ENCODE measurements around the gene MRGPRE. TPM values are rescaled to one million over a fixed set of nuclear protein-coding genes. Genes with fewer than 3 reads are reported as not detected.

MRGPRE gene
- total and polyA plus RNA-seq, 12 donors, result 0.21 to 2.5 (median 0.51) TPM; not detected in 3

DNA sequence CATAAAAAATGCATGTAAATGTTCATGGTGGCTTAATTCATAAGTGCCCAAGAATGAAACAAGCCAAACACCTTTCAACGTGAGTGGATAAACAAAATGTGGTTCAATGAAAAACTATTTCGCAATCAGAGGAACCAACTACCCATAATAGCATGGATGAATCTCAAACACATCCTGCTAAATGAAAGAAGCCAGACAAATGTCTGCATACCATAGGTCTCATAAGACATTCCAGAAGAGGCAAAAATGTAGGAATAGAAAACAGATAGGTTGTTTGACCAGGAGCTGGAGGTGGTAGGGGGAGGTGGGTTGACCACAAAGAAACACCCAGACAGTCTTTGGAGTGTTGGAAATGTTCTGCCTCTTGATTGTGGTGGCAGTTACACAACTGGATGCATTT is 53.9 kb downstream of the MRGPRE start:
- H3K4me1 ChIP-seq, result no peaks in the 10 kb centered on the region
- H3K9me3 ChIP-seq, result peaks cover 0 to 17% (median 13%) of the 10 kb centered on the region in 11 donors
- TF ChIP-seq, protein P1, sequence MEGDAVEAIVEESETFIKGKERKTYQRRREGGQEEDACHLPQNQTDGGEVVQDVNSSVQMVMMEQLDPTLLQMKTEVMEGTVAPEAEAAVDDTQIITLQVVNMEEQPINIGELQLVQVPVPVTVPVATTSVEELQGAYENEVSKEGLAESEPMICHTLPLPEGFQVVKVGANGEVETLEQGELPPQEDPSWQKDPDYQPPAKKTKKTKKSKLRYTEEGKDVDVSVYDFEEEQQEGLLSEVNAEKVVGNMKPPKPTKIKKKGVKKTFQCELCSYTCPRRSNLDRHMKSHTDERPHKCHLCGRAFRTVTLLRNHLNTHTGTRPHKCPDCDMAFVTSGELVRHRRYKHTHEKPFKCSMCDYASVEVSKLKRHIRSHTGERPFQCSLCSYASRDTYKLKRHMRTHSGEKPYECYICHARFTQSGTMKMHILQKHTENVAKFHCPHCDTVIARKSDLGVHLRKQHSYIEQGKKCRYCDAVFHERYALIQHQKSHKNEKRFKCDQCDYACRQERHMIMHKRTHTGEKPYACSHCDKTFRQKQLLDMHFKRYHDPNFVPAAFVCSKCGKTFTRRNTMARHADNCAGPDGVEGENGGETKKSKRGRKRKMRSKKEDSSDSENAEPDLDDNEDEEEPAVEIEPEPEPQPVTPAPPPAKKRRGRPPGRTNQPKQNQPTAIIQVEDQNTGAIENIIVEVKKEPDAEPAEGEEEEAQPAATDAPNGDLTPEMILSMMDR (IDR thresholded peaks at IDR 0.05), result no peak
- WGBS, 2 donors, result 67 to 70% methylated on average over 2 of the region's 2 CpGs
- H3K36me3 ChIP-seq, result no peaks in the 10 kb centered on the region
- H3K27me3 ChIP-seq, result peaks cover 0 to 4% (median 0%) of the 10 kb centered on the region in 7 donors
- H3K27ac ChIP-seq, result no peak overlapping the region
- intact Hi-C loops (cut with DNase I), result no loop called here
- DNase-seq (no peak), ATAC-seq (no peak)
- H3K4me3 ChIP-seq, result no peak overlapping the region

DNA sequence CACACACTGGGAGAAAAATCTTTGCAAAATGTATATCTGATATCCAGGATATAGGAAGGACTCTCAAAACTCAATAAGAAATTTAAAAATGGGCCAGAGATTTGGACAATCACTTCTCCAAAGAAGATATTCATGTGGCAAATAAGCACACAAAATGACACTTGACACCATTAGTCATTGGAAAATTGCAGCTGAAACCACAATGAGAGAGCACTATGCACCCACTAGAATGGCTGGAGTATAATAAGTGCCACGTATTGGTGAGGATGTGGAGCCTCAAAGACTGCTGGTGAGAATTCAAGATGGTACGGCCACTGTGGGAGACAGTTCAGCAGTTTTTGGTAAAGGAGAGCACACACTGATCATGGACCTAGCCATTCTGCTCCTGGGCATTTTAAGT is 54.3 kb downstream of the MRGPRE start:
- DNase-seq (no peak), ATAC-seq (no peak)
- Histone ChIP-seq H3K36me3 (no peaks in the 10 kb centered on the region), H3K4me3 (no peak overlapping the region), H3K27me3 (peaks cover 0 to 4% (median 0%) of the 10 kb centered on the region in 7 donors), H3K4me1 (no peaks in the 10 kb centered on the region), H3K27ac (no peak overlapping the region), H3K9me3 (peaks cover 0 to 17% (median 13%) of the 10 kb centered on the region in 11 donors)
- WGBS, 2 donors, result 82 to 84% methylated on average over 2 of the region's 2 CpGs
- intact Hi-C loops (cut with DNase I), result no loop called here
- TF ChIP-seq, protein P1 (IDR thresholded peaks at IDR 0.05), result no peak

Other genes with a start within 250 kb of the MRGPRE start
- gene NAP1L4, start 240.1 kb downstream of the MRGPRE start, total RNA-seq, result 100 to 1,000 TPM; 167 to 233 (median 191) TPM
- gene NAP1L4, start 240.1 kb downstream of the MRGPRE start, polyA plus RNA-seq, result 100 to 1,000 TPM in 1 of 2 donors, 10 to 100 TPM in 1; 98.5 to 102 TPM
- 10 to 100 TPM; 12.5 to 24.6 (median 15.9) TPM for gene CARS1, start 175.0 kb downstream of the MRGPRE start, total RNA-seq
- gene CARS1, start 175.0 kb downstream of the MRGPRE start, polyA plus RNA-seq, result 10 to 100 TPM; 14.8 to 24.2 TPM
- 10 to 100 TPM; 12.7 to 18.2 (median 15.5) TPM for gene OSBPL5, start 67.1 kb downstream of the MRGPRE start, total RNA-seq
- 10 to 100 TPM; 10.4 to 18.7 TPM for gene OSBPL5, start 67.1 kb downstream of the MRGPRE start, polyA plus RNA-seq
- not detected for gene MRGPRG, start 13.6 kb downstream of the MRGPRE start, total RNA-seq
- gene MRGPRG, start 13.6 kb downstream of the MRGPRE start, polyA plus RNA-seq, result not detected
- gene ZNF195, start 146.7 kb upstream of the MRGPRE start, total RNA-seq, result 10 to 100 TPM in 7 of 10 donors, 1 to 10 TPM in 3; 7.7 to 14.2 (median 11.1) TPM
- 10 to 100 TPM in 1 of 2 donors, 1 to 10 TPM in 1; 6.4 to 11.8 TPM for gene ZNF195, start 146.7 kb upstream of the MRGPRE start, polyA plus RNA-seq

All from heart right ventricle (tissue), 16 donors.